Fibroblast of lung (primary cell): Measurements from ENCODE around the gene LAMC3. TPM values are rescaled to one million over a fixed set of nuclear protein-coding genes. Genes with fewer than 3 reads are reported as not detected.

ENCODE experiments used
- DNase-seq, 2 donors: peaks; one replicate each; pipeline versions ENCODE4 v3.0.0 to v3.0.0-alpha.2; 2010; ENCODE audit warnings: low read depth in 2 of 2
- H2AFZ ChIP-seq: 2 replicates; pipeline ENCODE4 v1.5.1; 2012; ENCODE audit warnings: low read length, control low read depth, inconsistent platforms
- H3K27ac ChIP-seq: 2 replicates; pipeline ENCODE4 v1.5.1; 2011; ENCODE audit warnings: low read length, control low read depth; ENCODE audit not compliant: insufficient read depth
- H3K27me3 ChIP-seq: 2 replicates; pipeline ENCODE4 v1.5.1; 2011; ENCODE audit warnings: mild to moderate bottlenecking, low read length; ENCODE audit not compliant: control insufficient read depth, insufficient read depth
- H3K36me3 ChIP-seq: 2 replicates; pipeline ENCODE4 v1.5.1; 2011; ENCODE audit warnings: low read length; ENCODE audit not compliant: control insufficient read depth, insufficient read depth
- H3K4me1 ChIP-seq: 2 replicates; pipeline ENCODE4 v1.5.1; 2011; ENCODE audit warnings: low read length; ENCODE audit not compliant: control insufficient read depth, insufficient read depth; ENCODE audit errors: extremely low read depth
- H3K4me2 ChIP-seq: 2 replicates; pipeline ENCODE4 v1.5.1; 2011; ENCODE audit warnings: low read length, control low read depth; ENCODE audit not compliant: insufficient read depth; ENCODE audit errors: extremely low read depth
- H3K4me3 ChIP-seq, 4 experiments: fragments of 200-600 bp in 1 of 4; sonication (generic) in 1 of 4; replicated peaks in 1 of 4; 2 replicates each; pipeline ENCODE4 v1.5.1; 2011 to 2016; ENCODE audit warnings: low read length in 4 of 4, low read depth in 3 of 4, mild to moderate bottlenecking in 3 of 4, control low read depth in 2 of 4, inconsistent platforms in 1 of 4, mixed read lengths in 1 of 4; ENCODE audit not compliant: insufficient read depth in 1 of 4; ENCODE audit errors: control extremely low read depth in 1 of 4
- H3K79me2 ChIP-seq: 2 replicates; pipeline ENCODE4 v1.5.1; 2012; ENCODE audit warnings: mild to moderate bottlenecking, low read length, inconsistent platforms; ENCODE audit not compliant: control insufficient read depth, insufficient read depth
- H3K9ac ChIP-seq: 2 replicates; pipeline ENCODE4 v1.5.1; 2011; ENCODE audit warnings: mild to moderate bottlenecking, low read length, control low read depth; ENCODE audit not compliant: insufficient read depth
- H3K9me3 ChIP-seq: 2 replicates; pipeline ENCODE4 v1.5.1; 2012; ENCODE audit warnings: low read depth, low read length; ENCODE audit not compliant: control insufficient read depth, insufficient read depth
- H4K20me1 ChIP-seq: 2 replicates; pipeline ENCODE4 v1.5.1; 2011; ENCODE audit warnings: low read length; ENCODE audit not compliant: control insufficient read depth, insufficient read depth; ENCODE audit errors: extremely low read depth
- EZH2 ChIP-seq: IDR thresholded peaks from 2 replicates; pipeline ENCODE4 v1.5.1; 2012; ENCODE audit warnings: low read length, control low read depth, mild to moderate bottlenecking; ENCODE audit errors: missing control alignments
- polyA plus RNA-seq, 2 donors: library from polyadenylated mRNA; depleted of rRNA in 1 of 2; stranded (reverse) in 1 of 2; unstranded in 1 of 2; fragments of >200 nt; gene quantifications; 2 replicates each; pipeline ENCODE4 v1.2.1, GENCODE V29; 2011 to 2012; ENCODE audit warnings: missing spikeins in 1 of 2
- total RNA-seq: library from RNA; depleted of rRNA; stranded (reverse); fragments of >200 nt; gene quantifications from 2 replicates; pipeline ENCODE4 v1.2.1, GENCODE V29; 2014
- TF ChIP-seq, protein P1 (sequence below), 2 donors: IDR thresholded peaks in 1 of 2; conservative IDR thresholded peaks in 1 of 2; 1 replicate in 1 of 2; 2 replicates in 1 of 2; pipeline ENCODE4 v1.5.1; 2011 to 2012; ENCODE audit warnings: low read length in 2 of 2, control low read depth in 1 of 2, inconsistent platforms in 1 of 2, low read depth in 1 of 2, mild to moderate bottlenecking in 1 of 2

Gene LAMC3
- total and polyA plus RNA-seq, 2 donors (not counting 1 experiment from before 2014, with no cell fraction given), result 0.17 to 1.4 TPM

DNA sequence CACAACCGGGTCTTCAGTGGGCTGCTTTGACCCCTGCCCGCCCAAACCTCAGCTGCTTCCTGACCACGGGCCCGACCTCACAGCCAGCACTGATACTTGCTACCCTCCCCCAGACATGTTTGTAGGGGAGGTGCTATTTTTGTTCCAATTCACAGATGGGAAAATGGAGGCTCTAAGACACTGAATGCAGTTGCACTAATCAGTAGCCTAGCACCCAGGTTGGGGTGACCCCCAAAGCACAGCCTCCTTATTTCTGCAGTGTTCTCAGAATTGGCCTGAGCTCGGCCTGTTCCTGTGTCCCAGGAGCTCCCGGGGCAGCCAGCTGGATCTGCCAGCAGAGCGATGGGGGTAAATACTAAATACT is 22.6 kb downstream of the LAMC3 start:
- H2AFZ ChIP-seq, result no peak overlapping the region
- TF ChIP-seq, protein P1, sequence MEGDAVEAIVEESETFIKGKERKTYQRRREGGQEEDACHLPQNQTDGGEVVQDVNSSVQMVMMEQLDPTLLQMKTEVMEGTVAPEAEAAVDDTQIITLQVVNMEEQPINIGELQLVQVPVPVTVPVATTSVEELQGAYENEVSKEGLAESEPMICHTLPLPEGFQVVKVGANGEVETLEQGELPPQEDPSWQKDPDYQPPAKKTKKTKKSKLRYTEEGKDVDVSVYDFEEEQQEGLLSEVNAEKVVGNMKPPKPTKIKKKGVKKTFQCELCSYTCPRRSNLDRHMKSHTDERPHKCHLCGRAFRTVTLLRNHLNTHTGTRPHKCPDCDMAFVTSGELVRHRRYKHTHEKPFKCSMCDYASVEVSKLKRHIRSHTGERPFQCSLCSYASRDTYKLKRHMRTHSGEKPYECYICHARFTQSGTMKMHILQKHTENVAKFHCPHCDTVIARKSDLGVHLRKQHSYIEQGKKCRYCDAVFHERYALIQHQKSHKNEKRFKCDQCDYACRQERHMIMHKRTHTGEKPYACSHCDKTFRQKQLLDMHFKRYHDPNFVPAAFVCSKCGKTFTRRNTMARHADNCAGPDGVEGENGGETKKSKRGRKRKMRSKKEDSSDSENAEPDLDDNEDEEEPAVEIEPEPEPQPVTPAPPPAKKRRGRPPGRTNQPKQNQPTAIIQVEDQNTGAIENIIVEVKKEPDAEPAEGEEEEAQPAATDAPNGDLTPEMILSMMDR (conservative IDR thresholded peaks at IDR 0.05 in 1 of 2, IDR thresholded peaks at IDR 0.05 in 1 of 2; ENCODE audit: low read depth in 1 of 2, low read length in 2 of 2), result no peak
- no peak for TF ChIP-seq EZH2
- peaks cover 5% of the 10 kb centered on the region for H3K27me3 ChIP-seq
- H3K9me3 ChIP-seq, result no peaks in the 10 kb centered on the region
- no peaks in the 10 kb centered on the region for H3K4me1 ChIP-seq
- H4K20me1 ChIP-seq, result no peaks in the 10 kb centered on the region
- DNase-seq, result no peak
- no peaks in the 10 kb centered on the region for H3K36me3 ChIP-seq
- no peak overlapping the region for H3K9ac ChIP-seq
- H3K79me2 ChIP-seq, result no peaks in the 10 kb centered on the region
- H3K4me3 ChIP-seq, result no peak overlapping the region
- no peak overlapping the region for H3K27ac ChIP-seq
- H3K4me2 ChIP-seq, result no peak overlapping the region

- Histone ChIP-seq H3K27ac (no peak overlapping the region), H3K9me3 (no peaks in the 10 kb centered on the region), H3K36me3 (no peaks in the 10 kb centered on the region), H3K9ac (no peak overlapping the region), H4K20me1 (no peaks in the 10 kb centered on the region), H2AFZ (no peak overlapping the region), H3K4me3 (no peak overlapping the region), H3K27me3 (peaks cover 5% of the 10 kb centered on the region), H3K79me2 (no peaks in the 10 kb centered on the region), H3K4me2 (no peak overlapping the region), H3K4me1 (no peaks in the 10 kb centered on the region)
- no peak for DNase-seq
- TF ChIP-seq, protein P1 (conservative IDR thresholded peaks at IDR 0.05 in 1 of 2, IDR thresholded peaks at IDR 0.05 in 1 of 2; ENCODE audit: low read depth in 1 of 2, low read length in 2 of 2), result no peak
- TF ChIP-seq EZH2, result no peak
Observed at GRCh38 chr9:131032384-131032783, 23.4 kb downstream of the LAMC3 start.

GRCh38 chr9:131033269-131034224 is 24.6 kb downstream of the LAMC3 start:
- Histone ChIP-seq H3K9ac (no peak overlapping the region), H3K9me3 (no peaks in the 10 kb centered on the region), H3K4me3 (no peak overlapping the region), H3K27ac (no peak overlapping the region), H3K36me3 (no peaks in the 10 kb centered on the region), H3K4me1 (no peaks in the 10 kb centered on the region), H3K79me2 (no peaks in the 10 kb centered on the region), H3K4me2 (no peak overlapping the region), H3K27me3 (peaks cover 7% of the 10 kb centered on the region), H2AFZ (no peak overlapping the region), H4K20me1 (no peaks in the 10 kb centered on the region)
- TF ChIP-seq, protein P1 (conservative IDR thresholded peaks at IDR 0.05 in 1 of 2, IDR thresholded peaks at IDR 0.05 in 1 of 2; ENCODE audit: low read depth in 1 of 2, low read length in 2 of 2), result no peak
- no peak for TF ChIP-seq EZH2
- DNase-seq, result no peak
